GM21737 (cell line): ENCODE results near the gene GRB10.
"Not testable (repeated sequence)": the region's sequence is repeated elsewhere in the genome, so short reads cannot be mapped to it uniquely, and the experiment has no call there.

Source experiments
- ATAC-seq: cut with Tn5 transposase; IDR thresholded peaks from one replicate; pipeline ENCODE4 v1.9.1; 2021; ENCODE audit warnings: mild to moderate bottlenecking, moderate library complexity; ENCODE audit not compliant: unreplicated experiment

Gene GRB10

GRCh38 chr7:50745336-50745735 lies 37.4 kb downstream of the GRB10 start:
- no peak for ATAC-seq

DNA sequence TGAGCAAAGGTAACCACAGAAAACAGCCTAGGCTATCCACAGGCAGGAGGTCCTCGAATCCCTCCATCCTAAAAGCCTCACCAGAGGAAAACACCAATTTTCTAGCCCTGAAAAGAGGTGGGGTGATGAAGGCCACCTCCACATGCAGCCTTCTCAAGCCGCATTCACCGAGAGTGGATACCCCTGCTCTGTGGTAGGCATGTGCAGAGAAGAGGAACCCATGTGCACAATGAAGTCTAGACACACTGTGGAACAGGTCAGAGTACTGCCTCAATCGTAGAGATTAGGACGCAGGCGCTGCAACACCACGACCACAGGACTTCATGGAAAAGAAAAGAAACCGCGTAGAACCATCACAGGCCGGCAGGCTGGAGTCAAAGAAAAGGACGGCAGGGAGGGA lies 38.8 kb downstream of the GRB10 start:
- ATAC-seq = no peak

GRCh38 chr7:50743016-50743415 lies 39.7 kb downstream of the GRB10 start:
- ATAC-seq = no peak

GRCh38 chr7:50742401-50742800 lies 40.3 kb downstream of the GRB10 start:
- ATAC-seq = no peak

GRCh38 chr7:50739744-50740435 lies 42.8 kb downstream of the GRB10 start:
- no peak for ATAC-seq

GRCh38 chr7:50738932-50739331 lies 43.8 kb downstream of the GRB10 start:
- ATAC-seq = no peak

- not testable (repeated sequence) for ATAC-seq
These were observed 46.9 kb downstream of the GRB10 start for GRCh38 chr7:50735836-50736235.

DNA sequence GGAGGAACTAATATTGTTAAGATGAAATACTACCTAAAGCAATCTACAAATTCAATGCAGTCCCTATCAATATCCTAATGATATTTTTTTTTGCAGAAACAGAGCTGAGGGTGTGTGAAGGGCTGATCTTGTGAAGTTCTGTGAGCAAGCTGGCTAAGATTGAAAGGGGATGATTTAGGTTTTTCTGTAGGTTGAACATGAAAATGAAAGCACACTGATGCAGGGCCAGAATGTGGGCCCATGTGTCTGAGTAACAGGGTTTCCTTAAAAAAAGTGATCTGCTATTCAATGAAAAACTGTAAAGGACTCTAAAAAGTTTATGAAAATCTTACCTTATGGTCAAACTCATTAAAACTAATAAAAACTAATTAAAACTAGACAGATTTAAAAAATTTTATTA lies 47.4 kb downstream of the GRB10 start:
- no peak for ATAC-seq

GRCh38 chr7:50734246-50734645 lies 48.5 kb downstream of the GRB10 start:
- ATAC-seq = no peak

DNA sequence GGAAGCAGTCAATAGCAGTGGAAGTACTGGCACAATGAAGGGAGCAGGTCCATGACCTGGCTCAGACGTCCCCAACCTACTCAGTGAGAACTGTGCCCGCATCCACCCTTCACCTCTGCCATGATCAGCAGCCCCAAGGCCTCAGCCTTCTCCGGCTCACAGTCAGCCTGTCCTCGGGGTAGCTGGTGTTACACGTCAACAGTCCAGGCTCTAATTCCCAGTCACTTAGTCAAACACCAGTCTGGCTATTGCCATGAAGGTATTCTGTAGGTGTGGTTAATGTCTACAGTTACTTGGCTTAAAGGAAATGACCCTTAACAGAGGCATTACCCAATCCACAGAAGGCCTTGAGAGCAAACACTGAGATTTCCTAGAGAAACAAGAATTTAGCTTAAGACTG lies 49.1 kb downstream of the GRB10 start:
- ATAC-seq = no peak

DNA sequence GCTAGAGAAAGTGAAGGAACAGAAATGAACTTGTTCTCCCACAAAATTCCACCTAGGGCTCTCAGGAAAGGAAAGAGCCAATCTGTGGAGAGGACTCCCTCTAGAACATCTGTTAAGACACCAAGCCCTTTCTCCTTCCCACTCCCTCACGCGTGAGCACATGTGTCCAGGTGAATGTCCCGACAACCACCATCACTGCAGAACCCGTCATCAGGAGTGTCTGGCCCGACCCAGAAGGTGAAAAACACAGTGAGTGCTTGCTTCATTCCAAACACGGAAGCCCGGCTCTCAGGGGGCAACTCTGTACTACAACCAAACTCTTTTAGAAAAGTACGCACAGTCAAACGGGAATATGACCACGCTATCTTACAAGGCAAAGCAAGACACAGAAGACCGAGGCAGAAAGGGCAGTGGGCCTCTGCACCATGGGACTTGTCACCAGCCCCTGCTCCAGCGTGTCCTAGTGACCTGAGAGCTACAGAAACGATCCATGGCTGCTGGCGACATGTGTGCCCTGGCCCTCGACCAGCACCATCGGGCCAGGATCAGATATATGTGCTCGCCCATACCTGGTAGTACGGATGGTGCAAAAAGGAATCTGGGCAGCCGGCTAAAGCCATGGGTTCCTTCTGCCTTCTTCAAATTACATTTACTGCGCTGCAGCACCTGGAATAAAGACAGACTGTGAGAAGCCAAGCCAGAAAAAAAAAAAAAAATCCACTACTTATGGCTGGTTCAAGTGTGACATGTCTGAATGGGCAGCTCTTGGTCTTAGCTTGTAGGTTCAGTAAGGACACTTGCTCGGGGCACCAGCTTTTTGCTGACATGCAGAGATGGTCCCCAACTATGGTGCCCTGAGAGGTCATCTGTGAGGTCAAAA lies 50.8 kb downstream of the GRB10 start:
- ATAC-seq = no peak

DNA sequence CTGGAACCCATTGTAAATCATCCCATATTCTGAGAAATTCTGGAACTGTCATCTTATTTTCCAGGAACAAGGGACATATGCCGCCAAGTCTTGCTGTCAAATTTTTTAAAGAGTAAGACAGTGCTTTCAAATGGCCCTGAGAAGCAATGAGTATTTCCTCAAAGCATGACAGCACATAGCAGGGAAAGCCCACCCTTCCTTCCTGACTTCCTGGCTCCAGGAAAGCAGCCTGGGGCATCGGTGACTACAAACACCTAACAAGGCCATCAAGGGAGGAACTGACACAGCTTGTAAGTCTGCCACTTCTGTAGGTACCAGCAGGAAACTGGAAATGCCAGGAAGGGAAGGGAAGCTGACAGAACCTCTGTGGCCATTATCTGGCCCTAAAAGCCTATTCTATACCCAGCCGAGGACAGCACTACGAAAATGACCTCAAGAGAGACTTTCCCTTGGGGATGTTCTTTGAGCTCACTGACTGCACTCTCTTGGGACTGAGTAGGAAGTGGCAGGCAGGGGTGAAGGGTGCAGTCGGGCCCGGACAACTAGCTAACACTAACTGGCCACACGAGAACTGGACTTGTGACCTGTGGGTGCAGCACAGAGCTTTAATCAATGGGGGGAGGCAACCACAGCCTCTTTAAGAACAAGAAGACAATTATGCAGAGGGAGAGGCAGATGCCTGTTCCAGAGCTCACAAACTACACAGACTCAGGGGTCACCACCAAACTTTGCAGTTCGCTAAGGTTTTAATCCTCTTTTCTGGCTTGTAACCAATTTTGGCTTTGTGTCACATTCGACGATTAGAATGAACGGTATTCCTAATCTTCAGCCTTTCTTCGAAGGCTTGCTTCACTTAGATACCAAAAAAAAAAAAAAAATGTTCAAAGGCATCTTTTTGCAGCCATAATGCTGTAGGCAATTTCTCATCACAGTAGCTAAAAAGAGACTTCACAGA lies 52.0 kb downstream of the GRB10 start:
- no peak for ATAC-seq

DNA sequence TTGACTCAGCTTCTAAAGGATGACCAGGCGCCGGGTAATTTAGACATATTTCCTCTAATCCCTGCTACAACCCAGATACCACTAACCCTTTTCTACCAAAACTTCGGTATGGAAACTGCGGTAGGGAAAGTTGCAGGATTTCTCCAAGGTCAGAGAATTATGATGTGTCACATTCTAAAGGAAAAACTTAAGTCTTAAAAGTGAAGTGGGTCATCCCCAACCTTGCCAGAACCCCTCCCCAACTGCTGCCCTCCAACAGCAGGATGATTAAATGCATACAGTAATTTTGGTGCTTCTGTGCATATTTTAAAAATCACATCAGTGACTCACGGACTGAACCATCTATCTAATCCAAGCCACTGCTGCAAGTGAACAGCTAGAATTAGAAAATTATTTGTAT lies 52.7 kb downstream of the GRB10 start:
- no peak for ATAC-seq

DNA sequence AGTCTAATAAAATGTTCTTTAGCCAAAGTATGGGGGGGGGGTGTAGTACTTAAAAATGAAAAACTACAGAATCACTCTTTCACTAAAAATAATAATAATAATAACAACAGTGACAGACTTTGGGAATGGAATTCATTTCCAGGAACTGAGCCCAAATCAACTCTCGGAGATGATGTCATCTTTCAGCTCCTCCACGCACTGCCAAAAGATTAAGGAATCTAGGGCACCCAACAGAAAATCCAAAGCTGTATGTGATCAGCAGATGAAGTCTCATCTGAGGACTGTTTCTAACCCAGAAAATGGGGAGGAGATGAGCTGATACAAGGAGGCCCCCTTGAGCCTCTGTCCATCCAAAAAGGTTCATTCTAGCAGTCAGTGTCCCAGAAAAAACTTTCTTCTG lies 54.5 kb downstream of the GRB10 start:
- no peak for ATAC-seq

DNA sequence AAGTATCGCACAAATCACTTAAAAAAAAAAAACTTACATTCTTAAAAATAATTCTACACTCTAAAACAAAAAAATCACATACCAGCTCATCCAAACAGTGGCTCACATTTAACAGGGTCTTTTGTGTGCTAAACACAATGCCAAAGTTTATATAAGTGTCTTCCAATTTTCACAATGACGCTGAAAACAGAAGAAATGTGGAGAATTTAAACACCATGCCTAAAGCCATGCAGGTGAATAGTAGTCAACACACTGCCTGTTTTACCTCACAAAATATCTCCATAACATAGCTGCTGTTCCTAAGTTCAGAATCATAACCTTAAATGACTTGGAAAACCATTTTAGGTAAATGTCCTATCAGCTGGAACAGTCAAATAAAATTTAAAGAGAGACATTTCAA lies 55.0 kb downstream of the GRB10 start:
- ATAC-seq = no peak

DNA sequence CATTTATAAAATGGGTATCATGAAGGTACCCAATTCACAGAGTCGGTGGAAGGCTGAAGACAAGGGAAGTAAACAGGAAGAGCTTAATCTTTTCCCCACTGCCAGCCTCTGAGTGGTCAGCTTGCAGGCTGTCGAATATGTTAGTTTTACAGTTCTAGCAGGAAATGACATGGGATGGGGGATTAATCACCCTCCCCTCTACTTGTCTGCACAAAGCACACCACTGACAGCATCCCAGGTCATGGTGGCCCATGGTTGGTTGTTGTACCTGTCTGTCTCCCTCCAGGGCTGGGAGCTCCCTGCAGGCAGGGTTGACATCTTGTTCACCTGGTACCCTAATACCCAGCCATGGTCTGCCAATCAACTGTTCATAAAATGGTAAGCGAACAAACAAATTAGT lies 55.6 kb downstream of the GRB10 start:
- no peak for ATAC-seq

DNA sequence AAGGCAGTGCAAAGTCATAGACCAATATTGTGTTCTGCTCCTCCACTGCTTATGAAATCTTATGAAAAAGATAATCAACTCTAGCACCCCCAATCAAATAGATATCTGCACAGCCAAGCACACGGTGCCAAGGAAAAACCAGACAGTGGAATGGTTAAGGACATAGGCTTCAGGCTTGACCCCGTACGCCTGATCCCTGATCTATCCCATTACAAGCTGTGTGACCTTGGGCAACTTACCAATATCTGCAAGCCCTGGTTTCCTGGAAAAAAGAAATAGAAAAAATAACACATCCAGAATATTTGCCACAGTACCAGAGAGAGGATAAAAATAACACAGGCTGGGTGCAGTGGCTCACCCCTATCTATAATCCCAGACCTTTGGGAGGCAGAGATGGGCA lies 56.9 kb downstream of the GRB10 start:
- no peak for ATAC-seq

DNA sequence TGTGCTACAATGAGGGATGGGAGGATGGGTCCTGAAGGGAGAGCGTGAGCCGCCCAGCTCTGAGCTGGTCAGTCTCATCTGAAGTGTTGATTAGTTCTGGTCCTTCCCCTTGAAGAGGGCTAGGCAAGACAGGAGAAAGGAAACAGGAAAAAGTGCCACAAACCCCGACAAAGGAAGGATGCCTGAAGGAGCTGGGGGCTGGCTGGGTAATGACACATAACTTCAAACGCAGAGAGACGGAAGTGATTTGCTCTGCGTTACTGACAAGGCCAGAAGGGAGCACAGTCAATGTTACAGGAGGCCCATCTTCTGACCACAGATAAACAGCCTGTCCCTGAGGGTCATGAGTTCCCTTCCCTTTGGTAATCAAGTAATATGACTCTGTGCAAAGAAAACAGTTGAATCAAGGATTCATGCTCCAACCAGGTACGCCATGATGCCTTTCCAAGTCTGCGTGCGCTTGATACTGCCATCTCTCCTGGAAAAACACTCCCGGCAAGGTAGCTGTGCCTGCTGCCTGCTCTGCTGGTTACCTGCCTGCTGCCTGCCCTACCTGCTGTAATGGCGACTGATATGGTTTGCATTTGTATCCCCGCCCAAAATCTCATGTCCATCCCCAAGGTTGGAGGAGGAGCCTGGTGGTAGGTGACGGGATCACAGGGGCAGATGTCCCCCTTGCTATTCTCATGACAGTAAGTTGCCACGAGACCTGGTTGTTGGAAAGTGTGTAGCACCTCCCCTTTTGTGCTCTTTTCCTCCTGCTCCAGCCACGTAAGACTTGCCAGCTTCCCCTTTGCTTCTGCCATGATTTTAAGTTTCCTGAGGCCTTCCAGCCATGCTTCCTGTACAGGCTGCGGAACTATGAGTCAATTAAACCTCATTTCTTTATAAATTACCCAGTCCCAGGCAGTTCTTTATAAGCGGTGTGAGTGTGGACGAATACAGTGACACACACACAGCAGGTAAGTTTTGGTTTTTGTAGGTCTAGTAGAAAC lies 57.9 kb downstream of the GRB10 start:
- ATAC-seq = no peak

DNA sequence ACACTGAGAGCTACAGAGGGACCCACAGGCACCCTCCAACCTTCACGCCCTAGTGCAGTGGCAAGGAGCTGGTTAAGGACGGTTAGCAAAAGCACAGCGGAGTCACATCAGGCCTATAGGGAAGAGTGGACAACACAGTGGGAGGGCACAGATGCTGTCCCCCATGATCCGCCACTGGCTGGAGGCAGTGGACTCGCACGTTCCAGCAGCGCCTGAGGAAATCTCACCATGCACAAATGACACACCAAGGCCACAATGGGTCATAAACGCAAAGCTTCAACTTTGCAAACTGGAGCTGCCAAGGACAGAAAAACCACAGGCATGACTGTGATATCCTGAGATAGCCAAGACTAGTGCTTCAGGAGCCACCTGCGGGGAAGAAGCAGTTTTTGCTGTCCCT lies 58.8 kb downstream of the GRB10 start:
- no peak for ATAC-seq

DNA sequence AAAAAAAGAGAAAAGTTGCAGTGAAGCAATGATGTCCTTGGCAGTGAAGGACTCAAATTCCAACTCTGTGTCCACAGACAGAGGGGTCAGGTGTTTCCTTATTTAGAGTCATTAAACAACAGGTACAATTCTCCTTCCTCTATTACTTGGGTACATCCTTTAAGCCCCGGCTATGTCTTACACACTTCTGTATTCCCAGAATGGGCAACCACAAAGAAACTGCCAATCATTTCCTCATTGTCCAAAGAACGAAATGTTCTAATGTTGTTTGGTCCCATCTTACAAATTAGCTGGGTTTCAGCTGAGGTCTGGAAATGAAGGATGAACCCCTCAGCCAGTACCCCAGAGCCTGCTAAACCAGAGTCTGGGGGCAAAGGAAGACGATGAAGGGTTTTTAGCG lies 59.5 kb downstream of the GRB10 start:
- no peak for ATAC-seq
